LNCAP (cell line): ENCODE measurements around the gene INSRR.

Experiments used
- CTCF ChIP-seq: fragments of 450-650 bp; IDR thresholded peaks from 2 replicates; pipeline ENCODE4 v1.5.1; 2017; ENCODE audit warnings: mild to moderate bottlenecking

Gene INSRR

GRCh38 chr1:156854634-156855033 is 4.3 kb downstream of the INSRR start:
- TF ChIP-seq CTCF, result no peak

GRCh38 chr1:156853761-156854160 is 5.2 kb downstream of the INSRR start:
- no peak for TF ChIP-seq CTCF

- no peak for TF ChIP-seq CTCF
Measured at GRCh38 chr1:156852418-156852874, 6.5 kb downstream of the INSRR start.

- no peak for TF ChIP-seq CTCF
Measured at GRCh38 chr1:156851779-156852417, 7.0 kb downstream of the INSRR start.

DNA sequence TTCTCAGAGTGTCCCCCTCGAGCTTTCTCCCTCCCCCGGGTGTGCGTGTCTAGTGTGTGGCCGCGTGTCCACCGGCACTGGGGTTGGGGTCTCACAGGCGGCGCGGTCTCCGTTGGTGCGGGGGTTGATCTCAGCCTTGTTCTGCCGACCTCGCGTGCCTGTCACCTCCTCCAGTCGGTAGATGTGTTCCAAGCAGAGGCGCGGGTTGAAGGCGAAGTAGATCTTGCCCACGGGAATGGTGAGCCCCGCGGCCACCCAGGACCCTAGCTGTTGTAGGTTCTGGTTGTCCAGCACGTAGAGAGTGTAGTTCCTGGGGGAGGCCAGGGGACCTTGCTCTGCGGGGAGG is 9.8 kb downstream of the INSRR start:
- no peak for TF ChIP-seq CTCF

DNA sequence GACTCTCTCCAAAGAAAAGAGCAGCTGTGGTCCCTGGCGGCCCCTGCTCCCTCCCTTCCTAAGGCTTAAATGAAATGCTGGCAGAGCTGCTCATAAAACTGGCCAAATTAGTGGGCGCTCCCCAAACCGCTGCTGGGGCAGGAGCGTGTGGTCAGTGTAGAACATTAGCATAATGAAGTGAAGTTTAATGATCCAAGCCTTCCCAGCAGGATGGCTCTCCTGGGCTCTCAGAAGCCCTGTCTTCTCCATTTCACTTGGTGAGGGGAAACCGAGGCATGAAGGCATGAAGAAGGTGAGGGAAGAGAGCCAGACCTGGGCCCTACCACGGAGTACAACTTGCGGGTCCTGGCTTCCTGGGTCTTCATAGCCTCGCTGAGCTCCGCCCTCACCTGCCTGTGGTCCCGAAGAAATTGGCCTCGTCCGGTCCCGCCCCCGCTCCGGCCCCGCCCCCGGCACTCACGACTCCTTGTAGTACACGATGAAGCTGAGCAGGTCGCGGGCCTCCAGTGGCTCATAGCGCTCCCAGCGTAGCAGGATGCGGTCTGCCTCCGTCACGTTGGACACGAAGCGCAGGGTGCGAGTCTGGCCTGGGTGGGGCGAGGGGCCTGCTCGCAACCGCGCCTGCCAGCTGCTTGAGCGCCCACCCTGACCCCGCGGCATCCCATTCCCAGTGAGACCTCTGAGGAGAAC is 10.3 kb downstream of the INSRR start:
- TF ChIP-seq CTCF, result no peak

DNA sequence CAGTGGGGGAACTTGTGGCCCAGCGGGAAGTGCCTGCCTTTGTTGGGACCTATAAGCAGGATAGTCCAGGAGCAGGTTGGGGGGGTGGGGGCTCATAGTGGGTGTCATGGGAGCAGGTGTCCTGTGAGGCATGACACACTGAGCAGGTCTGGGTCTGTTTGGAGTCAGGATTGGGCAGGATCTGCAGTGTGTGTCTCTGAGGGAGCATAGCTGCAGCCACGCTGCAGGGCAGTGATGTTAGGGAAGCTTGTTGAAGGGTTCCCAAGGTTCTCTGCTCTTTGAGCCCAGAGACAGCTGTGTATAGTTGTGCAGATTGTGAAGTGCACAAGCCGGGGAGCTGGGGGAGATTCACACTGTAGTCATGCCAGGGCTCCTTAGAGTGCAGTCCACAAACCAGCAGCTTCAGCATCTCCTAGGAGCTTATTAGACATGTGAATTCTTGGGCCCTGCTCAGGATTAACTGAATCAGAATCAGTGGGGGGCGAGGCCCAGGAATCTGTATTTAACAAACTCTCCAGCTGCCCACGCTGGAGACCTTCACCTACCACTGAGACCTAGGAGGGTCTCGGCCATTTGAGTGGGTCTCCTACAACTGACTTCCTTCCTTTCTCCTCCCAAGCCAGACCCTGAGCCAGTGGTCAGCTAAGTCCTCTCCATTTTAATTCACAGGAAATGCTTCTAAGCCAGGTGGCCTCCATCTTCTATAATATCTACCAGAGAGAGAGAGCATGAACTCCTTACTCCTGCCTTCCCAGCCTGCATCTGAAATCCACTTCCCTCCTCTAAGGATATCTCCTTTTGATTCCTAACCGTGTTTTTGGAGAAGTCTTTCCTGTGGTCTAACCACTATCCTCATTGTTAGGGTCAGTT is 11.1 kb downstream of the INSRR start:
- no peak for TF ChIP-seq CTCF
